Brain microvascular endothelial cell (primary cell): Measurements from ENCODE around the gene TENM3.
A peak's percentile ranks its signal among the peaks of the same experiment; 100 is the strongest.

Source experiments
- DNase-seq: peaks from one replicate; pipeline ENCODE4 v3.0.0-alpha.2; 2020
- H3K27ac ChIP-seq: fragments of 250-450 bp; sonication (Bioruptor Pico); 2 replicates; pipeline ENCODE4 v1.5.1; 2020; ENCODE audit warnings: mild to moderate bottlenecking, moderate library complexity
- H3K27me3 ChIP-seq: fragments of 250-450 bp; sonication (Bioruptor Pico); replicated peaks from 2 replicates; pipeline ENCODE4 v1.5.1; 2020; ENCODE audit warnings: mild to moderate bottlenecking
- H3K36me3 ChIP-seq: fragments of 250-450 bp; sonication (Bioruptor Pico); replicated peaks from 2 replicates; pipeline ENCODE4 v1.5.1; 2020; ENCODE audit warnings: mild to moderate bottlenecking
- H3K4me3 ChIP-seq: 2 replicates; pipeline ENCODE4 v1.5.1; 2011; ENCODE audit warnings: low read depth, mild to moderate bottlenecking, control low read depth, low read length, moderate library complexity
- in situ Hi-C: cut with HindIII; loops from 2 replicates; pipeline ENCODE4 v1.10.0; 2017; ENCODE audit warnings: low sequenced_read_pairs, low pct_ligation_motif_present
- TF ChIP-seq, protein P1 (sequence below): IDR thresholded peaks from 2 replicates; pipeline ENCODE4 v1.5.1; 2011; ENCODE audit warnings: low read depth, mild to moderate bottlenecking, moderate library complexity, low read length, control low read depth, inconsistent platforms; ENCODE audit errors: missing control alignments

TENM3 gene

DNA sequence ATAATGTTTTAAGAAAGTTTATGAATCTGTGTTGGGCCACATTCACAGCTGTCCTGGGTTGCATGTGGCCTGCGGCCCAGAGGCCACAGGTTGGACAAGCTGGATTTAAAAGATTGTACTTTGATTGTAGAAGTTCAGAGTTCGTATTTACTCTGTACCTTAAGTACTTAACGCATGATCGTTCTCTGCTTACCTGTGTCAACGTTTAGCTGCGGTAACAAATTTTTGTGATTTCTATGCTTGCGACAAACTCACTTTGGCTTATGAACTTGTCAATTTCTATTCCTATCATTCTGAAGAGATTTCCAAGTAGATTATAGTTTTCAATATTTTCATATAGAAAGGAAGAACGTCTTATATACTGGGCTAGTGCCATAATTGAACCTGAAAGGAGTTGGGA is 285.6 kb downstream of the TENM3 start:
- no peak overlapping the region for H3K27ac ChIP-seq
- no peaks in the 10 kb centered on the region for H3K36me3 ChIP-seq
- in situ Hi-C loops: no loop called here
- no peak overlapping the region for H3K4me3 ChIP-seq
- no peak for DNase-seq
- TF ChIP-seq, protein P1, sequence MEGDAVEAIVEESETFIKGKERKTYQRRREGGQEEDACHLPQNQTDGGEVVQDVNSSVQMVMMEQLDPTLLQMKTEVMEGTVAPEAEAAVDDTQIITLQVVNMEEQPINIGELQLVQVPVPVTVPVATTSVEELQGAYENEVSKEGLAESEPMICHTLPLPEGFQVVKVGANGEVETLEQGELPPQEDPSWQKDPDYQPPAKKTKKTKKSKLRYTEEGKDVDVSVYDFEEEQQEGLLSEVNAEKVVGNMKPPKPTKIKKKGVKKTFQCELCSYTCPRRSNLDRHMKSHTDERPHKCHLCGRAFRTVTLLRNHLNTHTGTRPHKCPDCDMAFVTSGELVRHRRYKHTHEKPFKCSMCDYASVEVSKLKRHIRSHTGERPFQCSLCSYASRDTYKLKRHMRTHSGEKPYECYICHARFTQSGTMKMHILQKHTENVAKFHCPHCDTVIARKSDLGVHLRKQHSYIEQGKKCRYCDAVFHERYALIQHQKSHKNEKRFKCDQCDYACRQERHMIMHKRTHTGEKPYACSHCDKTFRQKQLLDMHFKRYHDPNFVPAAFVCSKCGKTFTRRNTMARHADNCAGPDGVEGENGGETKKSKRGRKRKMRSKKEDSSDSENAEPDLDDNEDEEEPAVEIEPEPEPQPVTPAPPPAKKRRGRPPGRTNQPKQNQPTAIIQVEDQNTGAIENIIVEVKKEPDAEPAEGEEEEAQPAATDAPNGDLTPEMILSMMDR: no peak
- no peaks in the 10 kb centered on the region for H3K27me3 ChIP-seq

GRCh38 chr4:182530451-182530850 is 287.2 kb downstream of the TENM3 start:
- Histone ChIP-seq H3K27me3 (no peaks in the 10 kb centered on the region), H3K36me3 (no peaks in the 10 kb centered on the region), H3K4me3 (no peak overlapping the region), H3K27ac (no peak overlapping the region)
- no peak for DNase-seq
- in situ Hi-C loops: no loop called here
- TF ChIP-seq, protein P1: no peak

GRCh38 chr4:182531555-182532162 is 288.5 kb downstream of the TENM3 start:
- H3K4me3 ChIP-seq: no peak overlapping the region
- no peak overlapping the region for H3K27ac ChIP-seq
- in situ Hi-C loops: no loop called here
- no peaks in the 10 kb centered on the region for H3K36me3 ChIP-seq
- TF ChIP-seq, protein P1: no peak
- DNase-seq: peak; percentile 6
- no peaks in the 10 kb centered on the region for H3K27me3 ChIP-seq

DNA sequence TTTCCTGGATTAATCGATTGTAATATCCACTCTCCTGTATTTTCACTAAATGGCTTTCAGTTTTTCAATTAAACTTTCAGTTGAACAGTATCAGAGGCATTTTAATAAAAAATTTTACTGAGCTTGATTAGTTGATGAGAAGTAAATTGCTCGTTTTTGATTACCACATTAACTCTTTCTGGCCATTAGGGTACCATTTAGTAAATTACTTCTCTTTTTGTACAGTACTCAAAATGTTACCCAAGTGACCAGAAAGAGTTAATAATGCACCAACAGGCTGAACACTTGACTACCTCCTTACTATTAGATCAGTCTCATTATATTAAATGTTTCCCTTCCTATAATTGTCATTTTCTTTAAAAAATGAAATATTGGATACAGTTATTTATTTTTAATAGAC is 289.2 kb downstream of the TENM3 start:
- TF ChIP-seq, protein P1: no peak
- no peaks in the 10 kb centered on the region for H3K36me3 ChIP-seq
- H3K4me3 ChIP-seq: no peak overlapping the region
- H3K27ac ChIP-seq: no peak overlapping the region
- DNase-seq: no peak
- in situ Hi-C loops: no loop called here
- no peaks in the 10 kb centered on the region for H3K27me3 ChIP-seq

GRCh38 chr4:182533964-182534363 is 290.8 kb downstream of the TENM3 start:
- no peak overlapping the region for H3K27ac ChIP-seq
- TF ChIP-seq, protein P1: no peak
- H3K36me3 ChIP-seq: no peaks in the 10 kb centered on the region
- no peaks in the 10 kb centered on the region for H3K27me3 ChIP-seq
- no peak overlapping the region for H3K4me3 ChIP-seq
- in situ Hi-C loops: no loop called here
- DNase-seq: peak; percentile 31

GRCh38 chr4:182536221-182536811 is 293.1 kb downstream of the TENM3 start:
- Histone ChIP-seq H3K27ac (no peak overlapping the region), H3K4me3 (no peak overlapping the region), H3K36me3 (no peaks in the 10 kb centered on the region), H3K27me3 (no peaks in the 10 kb centered on the region)
- no peak for DNase-seq
- in situ Hi-C loops: no loop called here
- TF ChIP-seq, protein P1: no peak
